GM19455 (cell line): ENCODE measurements around the gene USP17L28.
"Not testable (repeated sequence)": the region's sequence is repeated elsewhere in the genome, so short reads cannot be mapped to it uniquely, and the experiment has no call there.

Source experiments
- ATAC-seq: cut with Tn5 transposase; IDR thresholded peaks from one replicate; pipeline ENCODE4 v1.9.1; 2021; ENCODE audit not compliant: unreplicated experiment

Gene USP17L28, protein sequence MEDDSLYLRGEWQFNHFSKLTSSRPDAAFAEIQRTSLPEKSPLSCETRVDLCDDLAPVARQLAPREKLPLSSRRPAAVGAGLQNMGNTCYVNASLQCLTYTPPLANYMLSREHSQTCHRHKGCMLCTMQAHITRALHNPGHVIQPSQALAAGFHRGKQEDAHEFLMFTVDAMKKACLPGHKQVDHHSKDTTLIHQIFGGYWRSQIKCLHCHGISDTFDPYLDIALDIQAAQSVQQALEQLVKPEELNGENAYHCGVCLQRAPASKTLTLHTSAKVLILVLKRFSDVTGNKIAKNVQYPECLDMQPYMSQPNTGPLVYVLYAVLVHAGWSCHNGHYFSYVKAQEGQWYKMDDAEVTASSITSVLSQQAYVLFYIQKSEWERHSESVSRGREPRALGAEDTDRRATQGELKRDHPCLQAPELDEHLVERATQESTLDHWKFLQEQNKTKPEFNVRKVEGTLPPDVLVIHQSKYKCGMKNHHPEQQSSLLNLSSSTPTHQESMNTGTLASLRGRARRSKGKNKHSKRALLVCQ

DNA sequence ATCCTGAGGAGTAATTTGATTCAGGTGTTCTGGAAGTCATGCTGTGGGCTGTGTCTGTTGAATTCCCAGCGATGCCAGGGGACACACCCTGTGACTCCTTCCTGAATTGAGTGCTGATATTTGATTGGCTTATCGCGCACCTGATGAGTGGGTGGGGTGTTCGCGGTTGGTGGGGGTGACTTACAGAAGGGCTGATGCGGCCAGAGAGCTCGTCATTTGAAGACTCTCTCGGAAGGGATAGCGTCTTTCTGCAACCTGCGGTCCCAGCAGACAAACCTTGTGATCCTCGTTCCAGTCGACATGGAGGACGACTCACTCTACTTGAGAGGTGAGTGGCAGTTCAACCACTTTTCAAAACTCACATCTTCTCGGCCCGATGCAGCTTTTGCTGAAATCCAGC, at the start of gene USP17L28:
USP17L28 (plus strand) TSS at position 301 of the 400 bp plus-strand sequence; CDS start at position 301, 0 bp downstream.
- not testable (repeated sequence) for ATAC-seq

DNA sequence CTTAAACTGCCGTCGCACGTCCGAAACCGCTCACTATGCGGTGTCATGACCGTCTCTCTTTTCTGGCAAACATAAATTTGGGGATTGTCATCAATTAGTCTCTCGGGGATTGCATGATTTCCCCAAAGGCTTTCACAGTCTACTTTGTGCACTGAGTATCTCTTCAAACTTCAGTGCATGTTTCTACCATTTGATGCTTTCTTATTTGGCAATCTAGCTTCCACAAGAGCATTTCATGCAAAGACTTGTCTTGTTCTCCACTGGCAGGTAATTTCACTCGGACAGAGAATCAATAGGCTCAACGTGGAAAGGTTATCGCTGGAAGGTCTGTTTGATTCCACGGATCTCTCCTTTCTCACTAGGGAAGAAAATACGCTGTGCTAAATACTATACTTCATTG, 24.5 kb upstream of the USP17L28 start:
- not testable (repeated sequence) for ATAC-seq

DNA sequence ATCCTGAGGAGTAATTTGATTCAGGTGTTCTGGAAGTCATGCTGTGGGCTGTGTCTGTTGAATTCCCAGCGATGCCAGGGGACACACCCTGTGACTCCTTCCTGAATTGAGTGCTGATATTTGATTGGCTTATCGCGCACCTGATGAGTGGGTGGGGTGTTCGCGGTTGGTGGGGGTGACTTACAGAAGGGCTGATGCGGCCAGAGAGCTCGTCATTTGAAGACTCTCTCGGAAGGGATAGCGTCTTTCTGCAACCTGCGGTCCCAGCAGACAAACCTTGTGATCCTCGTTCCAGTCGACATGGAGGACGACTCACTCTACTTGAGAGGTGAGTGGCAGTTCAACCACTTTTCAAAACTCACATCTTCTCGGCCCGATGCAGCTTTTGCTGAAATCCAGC, 23.8 kb upstream of the USP17L28 start, which contains the start of gene USP17L24:
USP17L24 (plus strand) TSS at position 301 of the 400 bp plus-strand sequence; CDS start at position 301, 0 bp downstream.
- ATAC-seq, result not testable (repeated sequence)

DNA sequence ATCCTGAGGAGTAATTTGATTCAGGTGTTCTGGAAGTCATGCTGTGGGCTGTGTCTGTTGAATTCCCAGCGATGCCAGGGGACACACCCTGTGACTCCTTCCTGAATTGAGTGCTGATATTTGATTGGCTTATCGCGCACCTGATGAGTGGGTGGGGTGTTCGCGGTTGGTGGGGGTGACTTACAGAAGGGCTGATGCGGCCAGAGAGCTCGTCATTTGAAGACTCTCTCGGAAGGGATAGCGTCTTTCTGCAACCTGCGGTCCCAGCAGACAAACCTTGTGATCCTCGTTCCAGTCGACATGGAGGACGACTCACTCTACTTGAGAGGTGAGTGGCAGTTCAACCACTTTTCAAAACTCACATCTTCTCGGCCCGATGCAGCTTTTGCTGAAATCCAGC, 19.1 kb upstream of the USP17L28 start, which contains the start of gene USP17L25:
USP17L25 (plus strand) TSS at position 301 of the 400 bp plus-strand sequence; CDS start at position 301, 0 bp downstream.
- ATAC-seq, result not testable (repeated sequence)

DNA sequence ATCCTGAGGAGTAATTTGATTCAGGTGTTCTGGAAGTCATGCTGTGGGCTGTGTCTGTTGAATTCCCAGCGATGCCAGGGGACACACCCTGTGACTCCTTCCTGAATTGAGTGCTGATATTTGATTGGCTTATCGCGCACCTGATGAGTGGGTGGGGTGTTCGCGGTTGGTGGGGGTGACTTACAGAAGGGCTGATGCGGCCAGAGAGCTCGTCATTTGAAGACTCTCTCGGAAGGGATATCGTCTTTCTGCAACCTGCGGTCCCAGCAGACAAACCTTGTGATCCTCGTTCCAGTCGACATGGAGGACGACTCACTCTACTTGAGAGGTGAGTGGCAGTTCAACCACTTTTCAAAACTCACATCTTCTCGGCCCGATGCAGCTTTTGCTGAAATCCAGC, 14.3 kb upstream of the USP17L28 start, which contains the start of gene USP17L26:
USP17L26 (plus strand) TSS at position 301 of the 400 bp plus-strand sequence; CDS start at position 301, 0 bp downstream.
- ATAC-seq, result not testable (repeated sequence)

DNA sequence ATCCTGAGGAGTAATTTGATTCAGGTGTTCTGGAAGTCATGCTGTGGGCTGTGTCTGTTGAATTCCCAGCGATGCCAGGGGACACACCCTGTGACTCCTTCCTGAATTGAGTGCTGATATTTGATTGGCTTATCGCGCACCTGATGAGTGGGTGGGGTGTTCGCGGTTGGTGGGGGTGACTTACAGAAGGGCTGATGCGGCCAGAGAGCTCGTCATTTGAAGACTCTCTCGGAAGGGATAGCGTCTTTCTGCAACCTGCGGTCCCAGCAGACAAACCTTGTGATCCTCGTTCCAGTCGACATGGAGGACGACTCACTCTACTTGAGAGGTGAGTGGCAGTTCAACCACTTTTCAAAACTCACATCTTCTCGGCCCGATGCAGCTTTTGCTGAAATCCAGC, 9.6 kb upstream of the USP17L28 start, which contains the start of gene USP17L5:
USP17L5 (plus strand) TSS at position 301 of the 400 bp plus-strand sequence; CDS start at position 301, 0 bp downstream.
- ATAC-seq, result not testable (repeated sequence)

DNA sequence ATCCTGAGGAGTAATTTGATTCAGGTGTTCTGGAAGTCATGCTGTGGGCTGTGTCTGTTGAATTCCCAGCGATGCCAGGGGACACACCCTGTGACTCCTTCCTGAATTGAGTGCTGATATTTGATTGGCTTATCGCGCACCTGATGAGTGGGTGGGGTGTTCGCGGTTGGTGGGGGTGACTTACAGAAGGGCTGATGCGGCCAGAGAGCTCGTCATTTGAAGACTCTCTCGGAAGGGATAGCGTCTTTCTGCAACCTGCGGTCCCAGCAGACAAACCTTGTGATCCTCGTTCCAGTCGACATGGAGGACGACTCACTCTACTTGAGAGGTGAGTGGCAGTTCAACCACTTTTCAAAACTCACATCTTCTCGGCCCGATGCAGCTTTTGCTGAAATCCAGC, 4.8 kb upstream of the USP17L28 start, which contains the start of gene USP17L27:
USP17L27 (plus strand) TSS at position 301 of the 400 bp plus-strand sequence; CDS start at position 301, 0 bp downstream.
- ATAC-seq, result not testable (repeated sequence)

DNA sequence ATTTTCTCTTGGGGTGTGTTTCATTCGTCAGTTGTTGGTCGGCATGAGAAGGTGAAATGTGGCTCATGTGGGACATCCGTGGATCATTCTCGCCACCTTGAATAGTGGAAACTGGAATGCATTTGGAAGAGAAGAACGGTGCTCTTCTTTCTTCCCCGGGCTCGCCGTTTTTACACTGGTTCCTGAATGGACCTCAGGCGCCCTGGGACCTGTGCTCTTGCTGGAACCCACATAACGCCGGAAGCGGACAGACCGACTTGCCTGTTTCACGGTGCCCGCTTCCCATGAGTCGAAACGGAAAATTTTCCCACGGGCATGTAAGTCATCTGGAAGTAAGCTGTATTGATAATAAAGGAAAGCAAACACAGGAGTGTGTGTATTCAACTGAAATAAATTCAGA, 2.2 kb downstream of the USP17L28 start:
- not testable (repeated sequence) for ATAC-seq

DNA sequence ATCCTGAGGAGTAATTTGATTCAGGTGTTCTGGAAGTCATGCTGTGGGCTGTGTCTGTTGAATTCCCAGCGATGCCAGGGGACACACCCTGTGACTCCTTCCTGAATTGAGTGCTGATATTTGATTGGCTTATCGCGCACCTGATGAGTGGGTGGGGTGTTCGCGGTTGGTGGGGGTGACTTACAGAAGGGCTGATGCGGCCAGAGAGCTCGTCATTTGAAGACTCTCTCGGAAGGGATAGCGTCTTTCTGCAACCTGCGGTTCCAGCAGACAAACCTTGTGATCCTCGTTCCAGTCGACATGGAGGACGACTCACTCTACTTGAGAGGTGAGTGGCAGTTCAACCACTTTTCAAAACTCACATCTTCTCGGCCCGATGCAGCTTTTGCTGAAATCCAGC, 4.6 kb downstream of the USP17L28 start, which contains the start of gene USP17L29:
USP17L29 (plus strand) TSS at position 301 of the 400 bp plus-strand sequence; CDS start at position 301, 0 bp downstream.
- ATAC-seq, result not testable (repeated sequence)

DNA sequence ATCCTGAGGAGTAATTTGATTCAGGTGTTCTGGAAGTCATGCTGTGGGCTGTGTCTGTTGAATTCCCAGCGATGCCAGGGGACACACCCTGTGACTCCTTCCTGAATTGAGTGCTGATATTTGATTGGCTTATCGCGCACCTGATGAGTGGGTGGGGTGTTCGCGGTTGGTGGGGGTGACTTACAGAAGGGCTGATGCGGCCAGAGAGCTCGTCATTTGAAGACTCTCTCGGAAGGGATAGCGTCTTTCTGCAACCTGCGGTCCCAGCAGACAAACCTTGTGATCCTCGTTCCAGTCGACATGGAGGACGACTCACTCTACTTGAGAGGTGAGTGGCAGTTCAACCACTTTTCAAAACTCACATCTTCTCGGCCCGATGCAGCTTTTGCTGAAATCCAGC, 14.1 kb downstream of the USP17L28 start, which contains the start of gene USP17L30:
USP17L30 (plus strand) TSS at position 301 of the 400 bp plus-strand sequence; CDS start at position 301, 0 bp downstream.
- not testable (repeated sequence) for ATAC-seq

DNA sequence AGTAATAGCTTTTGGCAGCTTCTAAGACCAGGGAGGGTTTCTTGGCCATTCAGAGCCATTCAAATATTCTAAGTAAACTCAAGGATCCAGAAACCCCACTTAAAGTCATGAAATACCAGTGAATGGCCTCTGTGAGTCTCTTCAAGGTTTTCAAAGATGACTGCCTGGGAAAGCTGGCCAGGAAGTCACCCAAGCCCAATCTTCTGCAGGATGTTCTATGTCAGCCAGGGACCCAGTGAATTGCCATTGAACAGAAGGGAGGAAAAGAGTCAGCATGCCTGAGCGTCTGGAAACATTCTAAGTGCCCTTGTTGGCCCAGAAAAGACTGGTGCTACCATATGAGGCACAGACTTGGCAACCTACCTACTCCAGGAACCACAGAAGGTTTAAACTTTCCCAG, 31.2 kb downstream of the USP17L28 start:
- not testable (repeated sequence) for ATAC-seq

DNA sequence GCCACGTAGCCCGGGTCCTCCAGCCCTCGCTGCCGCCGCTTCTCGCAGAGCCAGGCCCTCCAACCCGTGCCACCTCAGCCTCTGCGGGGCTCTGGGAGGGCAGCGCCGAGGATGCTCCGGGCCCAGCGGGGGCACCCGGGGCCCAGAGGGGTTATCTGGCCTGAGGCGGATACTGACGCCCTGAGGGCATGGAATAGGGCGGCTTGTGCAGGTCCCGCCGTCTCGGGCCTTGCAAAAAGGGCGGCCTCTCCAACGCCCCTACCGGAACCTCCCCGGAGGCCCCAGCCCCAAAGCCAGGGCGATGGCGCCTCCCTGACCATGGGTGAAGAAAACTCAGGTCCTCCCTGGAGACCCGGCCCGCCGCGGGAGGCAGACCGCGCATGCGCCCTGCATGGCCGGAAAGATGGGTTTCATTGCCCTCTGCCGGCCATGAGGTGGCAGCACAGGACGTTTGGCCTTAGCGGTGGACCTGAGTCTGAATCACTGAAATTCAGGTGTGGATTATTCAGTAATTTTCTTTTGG, 32.4 kb downstream of the USP17L28 start:
- not testable (repeated sequence) for ATAC-seq

DNA sequence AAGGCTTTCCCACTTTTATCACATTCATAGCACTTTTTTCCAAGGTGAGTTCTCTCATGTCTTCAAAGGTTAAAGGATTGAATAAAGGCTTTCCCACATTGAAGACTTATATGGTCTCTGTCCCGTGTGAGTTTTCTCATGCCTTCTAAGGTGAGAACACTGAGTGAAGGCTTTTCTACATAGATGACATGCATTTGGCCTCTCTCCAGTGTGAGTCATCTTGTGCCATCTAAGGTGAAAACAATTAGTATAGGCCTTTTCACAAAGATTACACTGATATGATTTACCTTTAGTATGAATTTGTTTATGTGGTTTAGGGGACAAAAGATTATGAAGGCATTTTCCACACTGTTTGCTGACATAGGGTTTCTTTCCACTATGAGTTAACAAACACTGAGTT, 35.4 kb downstream of the USP17L28 start:
- ATAC-seq, result no peak

DNA sequence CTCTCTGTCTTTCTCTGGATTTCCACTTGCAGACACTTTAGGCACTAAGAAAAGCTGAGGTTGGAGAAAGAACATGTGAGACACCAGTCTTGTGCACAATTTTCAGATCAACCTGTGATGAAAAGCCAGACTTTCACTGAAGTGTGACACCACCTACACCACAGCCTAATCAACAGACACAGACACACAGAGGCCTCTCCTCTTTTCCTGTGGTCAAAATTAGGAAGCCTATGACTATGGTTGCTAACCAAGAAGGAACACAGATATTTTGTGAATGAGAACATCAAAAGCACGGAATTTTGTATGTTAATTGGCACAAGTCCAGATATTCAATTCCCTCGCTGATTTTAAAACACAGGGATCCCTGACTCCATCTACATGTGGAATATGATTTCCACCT, 40.3 kb downstream of the USP17L28 start:
- ATAC-seq, result not testable (repeated sequence)
